H1 (cell line): ENCODE data around the gene MCM3. TPM values are rescaled to one million over a fixed set of nuclear protein-coding genes. Genes with fewer than 3 reads are reported as not detected.

ENCODE experiments used
- CTCF ChIA-PET: fragments of 300-600 bp; sonication (Branson Sonifier 250); formaldehyde crosslinking; loops from one replicate; lab custom pipeline; 2021; ENCODE audit not compliant: partially characterized antibody; lab: Charles Lee
- POLR2A ChIA-PET: fragments of 300-600 bp; sonication (Branson Sonifier 250); formaldehyde crosslinking; loops from one replicate; lab custom pipeline; 2021; ENCODE audit warnings: inconsistent platforms; ENCODE audit not compliant: partially characterized antibody; lab: Charles Lee
- DNase-seq, 2 experiments: peaks; one replicate each; pipeline versions ENCODE4 v3.0.0 to v3.0.0-alpha.2; 2010 to 2022; ENCODE audit warnings: low spot score in 2 of 2, low read depth in 1 of 2, mixed read lengths in 1 of 2
- FAIRE-seq: peaks from 2 replicates; lab custom pipeline; 2011; peaks lifted over from hg19 to GRCh38; lab: Jason Lieb, UNC
- H2AFZ ChIP-seq: 2 replicates; pipeline ENCODE4 v1.8.1; 2012; ENCODE audit warnings: low read length, inconsistent platforms
- H2AK5ac ChIP-seq: 2 replicates; pipeline ENCODE4 v1.6.1; 2013; ENCODE audit warnings: low read depth, low read length
- H2BK120ac ChIP-seq: replicated peaks from 2 replicates; pipeline ENCODE3; 2013; ENCODE audit warnings: low read depth, low read length, inconsistent platforms
- H2BK12ac ChIP-seq: 2 replicates; pipeline ENCODE4 v1.6.1; 2013; ENCODE audit warnings: low read depth, low read length
- H2BK15ac ChIP-seq: 2 replicates; pipeline ENCODE4 v1.6.1; 2013; ENCODE audit warnings: low read length
- H2BK20ac ChIP-seq: 2 replicates; pipeline ENCODE4 v1.6.1; 2013; ENCODE audit warnings: low read length
- H2BK5ac ChIP-seq: 2 replicates; pipeline ENCODE4 v1.6.1; 2013; ENCODE audit warnings: low read depth, low read length
- H3K14ac ChIP-seq: 2 replicates; pipeline ENCODE4 v1.6.1; 2013; ENCODE audit warnings: inconsistent platforms; ENCODE audit not compliant: insufficient read length
- H3K18ac ChIP-seq: 2 replicates; pipeline ENCODE4 v1.6.1; 2013; ENCODE audit warnings: low read length; ENCODE audit errors: extremely low read depth
- H3K23ac ChIP-seq: 2 replicates; pipeline ENCODE4 v1.6.1; 2013; ENCODE audit warnings: inconsistent platforms; ENCODE audit not compliant: insufficient read length
- H3K23me2 ChIP-seq: 2 replicates; pipeline ENCODE4 v1.6.1; 2013; ENCODE audit warnings: low read depth, low read length
- H3K27ac ChIP-seq: 2 replicates; pipeline ENCODE4 v1.6.1; 2011; ENCODE audit warnings: low read depth, low read length, inconsistent platforms
- H3K27me3 ChIP-seq, 4 experiments: replicated peaks in 1 of 4; 1 replicate in 1 of 4; 2 replicates in 3 of 4; pipeline versions ENCODE4 v1.6.1 to v1.8.1; 2011 to 2013; ENCODE audit warnings: low read length in 3 of 4, mild to moderate bottlenecking in 3 of 4, inconsistent platforms in 2 of 4, mixed read lengths in 2 of 4, moderate library complexity in 1 of 4; ENCODE audit not compliant: control insufficient read depth in 3 of 4, insufficient read depth in 3 of 4; ENCODE audit errors: extremely low read depth in 1 of 4
- H3K36me3 ChIP-seq, 4 experiments: 2 replicates each; pipeline versions ENCODE4 v1.6.1 to v1.8.1; 2011 to 2013; ENCODE audit warnings: mild to moderate bottlenecking in 4 of 4, low read length in 3 of 4, moderate library complexity in 2 of 4, control low read depth in 1 of 4, inconsistent platforms in 1 of 4; ENCODE audit not compliant: insufficient read depth in 4 of 4, control insufficient read depth in 2 of 4
- H3K4ac ChIP-seq: replicated peaks from 2 replicates; pipeline ENCODE3; 2013; ENCODE audit warnings: low read length, low read depth, mixed read lengths, inconsistent platforms; ENCODE audit not compliant: insufficient read length
- H3K4me1 ChIP-seq, 4 experiments: replicated peaks in 1 of 4; 1 replicate in 1 of 4; 2 replicates in 3 of 4; pipeline versions ENCODE4 v1.6.1 to v1.8.1; 2011 to 2013; ENCODE audit warnings: low read length in 3 of 4, inconsistent platforms in 2 of 4, mixed read lengths in 1 of 4; ENCODE audit not compliant: insufficient read depth in 4 of 4, control insufficient read depth in 3 of 4
- H3K4me2 ChIP-seq, 2 experiments: 2 replicates each; pipeline versions ENCODE4 v1.6.1 to v1.8.1; 2011 to 2013; ENCODE audit warnings: low read depth in 2 of 2, low read length in 2 of 2, control low read depth in 1 of 2, inconsistent platforms in 1 of 2, mild to moderate bottlenecking in 1 of 2; ENCODE audit not compliant: insufficient read depth in 1 of 2
- H3K4me3 ChIP-seq, 4 experiments: fragments of 200-600, 300-600 bp in 1 of 4; sonication (generic), shearing (Covaris generic), sonication (Bioruptor Twin) in 1 of 4; 2 replicates each; pipeline versions ENCODE4 v1.5.1 to v1.8.1; 2011 to 2016; ENCODE audit warnings: low read length in 4 of 4, low read depth in 3 of 4, control low read depth in 2 of 4, inconsistent platforms in 2 of 4, mild to moderate bottlenecking in 2 of 4, mixed read lengths in 1 of 4, moderate library complexity in 1 of 4; ENCODE audit not compliant: insufficient read depth in 2 of 4; ENCODE audit errors: extremely low read depth in 1 of 4
- H3K56ac ChIP-seq: replicated peaks from 2 replicates; pipeline ENCODE3; 2013; ENCODE audit warnings: low read depth, mild to moderate bottlenecking, mixed read lengths, low read length, inconsistent platforms; ENCODE audit not compliant: insufficient read length
- H3K79me1 ChIP-seq: 2 replicates; pipeline ENCODE4 v1.6.1; 2013; ENCODE audit warnings: low read depth, low read length, control low read depth
- H3K79me2 ChIP-seq, 2 experiments: 2 replicates each; pipeline versions ENCODE4 v1.6.1 to v1.8.1; 2012 to 2013; ENCODE audit warnings: low read length in 2 of 2, mild to moderate bottlenecking in 2 of 2, inconsistent platforms in 1 of 2; ENCODE audit not compliant: insufficient read depth in 2 of 2, control insufficient read depth in 1 of 2
- H3K9ac ChIP-seq, 4 experiments: replicated peaks in 1 of 4; 1 replicate in 1 of 4; 2 replicates in 3 of 4; pipeline versions ENCODE4 v1.6.1 to v1.8.1; 2011 to 2013; ENCODE audit warnings: low read depth in 3 of 4, low read length in 3 of 4, control low read depth in 2 of 4, mild to moderate bottlenecking in 2 of 4, moderate library complexity in 2 of 4, inconsistent platforms in 1 of 4; ENCODE audit errors: extremely low read depth in 1 of 4
- H3K9me3 ChIP-seq, 2 experiments: 2 replicates each; pipeline versions ENCODE4 v1.6.1 to v1.8.1; 2012 to 2013; ENCODE audit warnings: mild to moderate bottlenecking in 2 of 2, moderate library complexity in 2 of 2, control low read depth in 1 of 2, inconsistent platforms in 1 of 2, low read depth in 1 of 2, low read length in 1 of 2, mixed read lengths in 1 of 2; ENCODE audit not compliant: insufficient read depth in 2 of 2
- H4K20me1 ChIP-seq, 2 experiments: replicated peaks in 1 of 2; 2 replicates each; pipeline versions ENCODE3 to v1.8.1; 2011 to 2013; ENCODE audit warnings: inconsistent platforms in 2 of 2, low read length in 2 of 2, mild to moderate bottlenecking in 1 of 2; ENCODE audit not compliant: insufficient read depth in 2 of 2, control insufficient read depth in 1 of 2
- H4K5ac ChIP-seq: 2 replicates; pipeline ENCODE4 v1.6.1; 2013; ENCODE audit warnings: low read length, low read depth, mixed read lengths, inconsistent platforms; ENCODE audit not compliant: insufficient read length
- H4K8ac ChIP-seq: 2 replicates; pipeline ENCODE4 v1.8.0; 2013; ENCODE audit warnings: mild to moderate bottlenecking, moderate library complexity, low read length, inconsistent platforms; ENCODE audit not compliant: insufficient read depth; ENCODE audit errors: extremely low read depth
- H4K91ac ChIP-seq: replicated peaks from 2 replicates; pipeline ENCODE3; 2013; ENCODE audit warnings: low read length, mixed read lengths, inconsistent platforms; ENCODE audit not compliant: insufficient read length
- BACH1 ChIP-seq: IDR thresholded peaks from 2 replicates; pipeline ENCODE4 v1.6.1; 2012; ENCODE audit warnings: low read length, improper control_type of control experiment
- BRCA1 ChIP-seq: IDR thresholded peaks from 2 replicates; pipeline ENCODE4 v1.6.1; 2012; ENCODE audit warnings: low read depth, low read length, improper control_type of control experiment
- CHD1 ChIP-seq: IDR thresholded peaks from 2 replicates; pipeline ENCODE4 v1.6.1; 2012; ENCODE audit warnings: low read depth, low read length, improper control_type of control experiment
- JUN ChIP-seq: IDR thresholded peaks from 2 replicates; pipeline ENCODE4 v1.6.1; 2011; ENCODE audit warnings: low read depth, mild to moderate bottlenecking, improper control_type of control experiment, low read length
- JUND ChIP-seq: IDR thresholded peaks from 2 replicates; pipeline ENCODE4 v1.6.1; 2011; ENCODE audit warnings: mild to moderate bottlenecking, improper control_type of control experiment, low read length
- POU5F1 ChIP-seq: IDR thresholded peaks from 2 replicates; pipeline ENCODE4 v1.6.1; 2011; ENCODE audit warnings: low read depth, mild to moderate bottlenecking, low read length, moderate library complexity
- SAP30 ChIP-seq: fragments of 300-600 bp; sonication (generic); IDR thresholded peaks from 2 replicates; pipeline ENCODE4 v1.7.1; 2012; ENCODE audit warnings: low read length, moderate library complexity, mild to moderate bottlenecking, inconsistent platforms; ENCODE audit not compliant: insufficient read depth, insufficient replicate concordance
- TAF1 ChIP-seq: IDR thresholded peaks from 2 replicates; pipeline ENCODE4 v1.6.1; 2011; ENCODE audit warnings: mild to moderate bottlenecking, low read depth, low read length
- WGBS, 2 experiments: shearing (Covaris generic) in 1 of 2; methylation state at CpG; one replicate each; pipeline versions ENCODE4 v1.1.6 to v1.1.7; 2013 to 2015; ENCODE audit warnings: low lambda C conversion rate in 2 of 2, mixed read lengths in 2 of 2, inconsistent platforms in 1 of 2, low coverage in 1 of 2, missing lambda C conversion rate in 1 of 2; ENCODE audit not compliant: insufficient replicate concordance in 2 of 2, insufficient coverage in 1 of 2, insufficient read length in 1 of 2; ENCODE audit errors: extremely low coverage in 1 of 2, missing lambda C conversion rate in 1 of 2; 5-methylcytosine and 5-hydroxymethylcytosine counted together
- polyA plus RNA-seq, 7 experiments: library from polyadenylated mRNA; depleted of rRNA in 3 of 7; stranded (reverse) in 5 of 7; unstranded in 2 of 7; fragments of >200 nt in 5 of 7; fragments of 200-250 nt in 2 of 7; gene quantifications; 1 replicate in 5 of 7; 2 replicates in 1 of 7; 4 replicates in 1 of 7; pipeline versions ENCODE4 v1.2.1 to v1.2.3, GENCODE V29; 2011 to 2013; ENCODE audit warnings: missing spikeins in 2 of 7, mixed read lengths in 2 of 7
- total RNA-seq: library from RNA; stranded (reverse); fragmentation: NEBNext Ultra II Directional; extraction: Animal tissue kit (Norgen Biotek cat#: 25700); gene quantifications from 2 replicates; pipeline ENCODE4 v1.2.1, GENCODE V29; 2021
- TF ChIP-seq, protein P1 (sequence below), 3 experiments: IDR thresholded peaks; 1 replicate in 2 of 3; 2 replicates in 1 of 3; pipeline versions ENCODE4 v1.5.1 to v1.6.1; 2011; ENCODE audit warnings: low read length in 3 of 3, mild to moderate bottlenecking in 3 of 3, inconsistent platforms in 2 of 3, low read depth in 1 of 3, moderate library complexity in 1 of 3; ENCODE audit not compliant: insufficient read depth in 1 of 3; ENCODE audit errors: control extremely low read depth in 1 of 3

MCM3 gene
- total and polyA plus RNA-seq, 2 of the 8 experiments (the other 6 are each of a cell fraction or from before 2014, with no cell fraction given) = 275 to 293 TPM

DNA sequence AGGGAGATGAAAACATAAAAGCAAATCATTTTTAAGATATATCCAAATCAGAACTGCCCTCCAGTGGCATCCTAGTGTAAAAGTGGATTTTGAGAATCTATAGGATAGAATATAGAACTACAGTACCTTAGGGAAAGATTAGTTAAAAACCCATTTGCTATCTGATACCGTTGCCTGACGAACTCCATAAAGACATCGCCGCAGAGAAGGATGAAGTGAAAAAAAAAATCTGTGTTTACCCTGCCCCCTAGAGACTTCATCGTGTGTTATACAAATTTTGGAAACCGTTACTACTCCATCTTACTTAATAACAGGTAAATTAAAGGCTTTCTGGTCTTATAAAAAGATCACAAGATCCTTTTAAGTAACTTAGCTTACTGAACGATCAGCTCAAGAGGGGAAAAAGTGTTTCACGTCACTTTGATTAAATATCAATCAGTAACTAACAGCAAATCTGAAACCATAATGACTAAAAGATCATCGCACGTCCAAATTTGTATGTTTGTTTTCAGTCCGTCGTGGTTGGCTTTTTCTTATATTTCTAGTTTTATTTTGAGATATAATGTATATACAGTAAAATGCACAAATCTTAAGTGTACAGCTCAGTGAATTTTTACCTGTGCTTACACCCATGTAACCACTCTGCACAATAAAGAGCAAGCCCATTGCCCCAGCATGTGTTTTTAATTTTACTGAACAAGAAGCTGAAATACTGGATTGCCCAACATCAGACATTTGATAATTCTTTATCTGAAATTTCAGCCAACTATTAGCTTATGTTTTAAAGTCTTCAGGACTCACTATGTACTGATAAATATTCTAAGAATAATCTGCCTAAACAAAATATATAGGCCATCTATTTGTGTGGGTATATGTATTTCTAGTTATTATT, 881 bp upstream of the MCM3 start:
- Histone ChIP-seq H2BK5ac (no peak overlapping the region), H3K23ac (no peak overlapping the region), H4K8ac (no peak overlapping the region), H3K9me3 (no peaks in the 10 kb centered on the region), H2AFZ (peak overlapping the region; percentile 57; the same call in 1 of the 2 replicates), H2BK12ac (no peak overlapping the region), H3K14ac (no peak overlapping the region), H2BK15ac (no peak overlapping the region), H4K91ac (no peak overlapping the region), H3K9ac (peak overlapping the region in 3 of 4 experiments; percentile 0 to 89 (median 9); a peak in 2 of 7 replicates), H3K4me1 (peaks cover 0 to 5% (median 2%) of the 10 kb centered on the region in 4 experiments; a peak in 4 of 7 replicates), H3K79me1 (peaks cover 6% of the 10 kb centered on the region; the same call in 1 of the 2 replicates), H3K4ac (no peak overlapping the region), H3K23me2 (no peaks in the 10 kb centered on the region), H2BK20ac (no peak overlapping the region), H3K27ac (no peak overlapping the region), H4K5ac (peak overlapping the region; percentile 57), H3K27me3 (no peaks in the 10 kb centered on the region), H4K20me1 (peaks cover 4 to 9% of the 10 kb centered on the region in 2 experiments), H3K79me2 (peaks cover 9 to 38% of the 10 kb centered on the region in 2 experiments), H3K4me2 (peak overlapping the region; percentile 67 to 74), H2BK120ac (no peak overlapping the region), H3K36me3 (peaks cover 18 to 29% (median 25%) of the 10 kb centered on the region in 4 experiments), H2AK5ac (no peak overlapping the region), H3K4me3 (peak overlapping the region; percentile 42 to 98 (median 58)), H3K18ac (no peak overlapping the region), H3K56ac (no peak overlapping the region)
- no peak for FAIRE-seq
- CTCF ChIA-PET = interaction anchor here (0.8 to 12.5 kb wide), 27 partner anchors 9 to 377 kb away, joined by 3 to 175 read pairs (median 6); no protein-coding TSS in a partner anchor
- no peak for DNase-seq
- 36% methylated on average over 12 of the region's 12 CpGs; no CpG with 5 or more reads in 1 of the 2 experiments for WGBS, 2 experiments
- POLR2A ChIA-PET = interaction anchor here (0.6 to 6.0 kb wide), 29 partner anchors 8 to 386 kb away, joined by 3 to 87 read pairs (median 3); partner anchors contain the start of genes EFHC1 and PAQR8
- TF ChIP-seq SAP30 = no peak
- TF ChIP-seq POU5F1 = no peak
- TF ChIP-seq JUND = no peak
- TF ChIP-seq, protein P1, sequence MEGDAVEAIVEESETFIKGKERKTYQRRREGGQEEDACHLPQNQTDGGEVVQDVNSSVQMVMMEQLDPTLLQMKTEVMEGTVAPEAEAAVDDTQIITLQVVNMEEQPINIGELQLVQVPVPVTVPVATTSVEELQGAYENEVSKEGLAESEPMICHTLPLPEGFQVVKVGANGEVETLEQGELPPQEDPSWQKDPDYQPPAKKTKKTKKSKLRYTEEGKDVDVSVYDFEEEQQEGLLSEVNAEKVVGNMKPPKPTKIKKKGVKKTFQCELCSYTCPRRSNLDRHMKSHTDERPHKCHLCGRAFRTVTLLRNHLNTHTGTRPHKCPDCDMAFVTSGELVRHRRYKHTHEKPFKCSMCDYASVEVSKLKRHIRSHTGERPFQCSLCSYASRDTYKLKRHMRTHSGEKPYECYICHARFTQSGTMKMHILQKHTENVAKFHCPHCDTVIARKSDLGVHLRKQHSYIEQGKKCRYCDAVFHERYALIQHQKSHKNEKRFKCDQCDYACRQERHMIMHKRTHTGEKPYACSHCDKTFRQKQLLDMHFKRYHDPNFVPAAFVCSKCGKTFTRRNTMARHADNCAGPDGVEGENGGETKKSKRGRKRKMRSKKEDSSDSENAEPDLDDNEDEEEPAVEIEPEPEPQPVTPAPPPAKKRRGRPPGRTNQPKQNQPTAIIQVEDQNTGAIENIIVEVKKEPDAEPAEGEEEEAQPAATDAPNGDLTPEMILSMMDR (IDR thresholded peaks at IDR 0.05; ENCODE audit: control extremely low read depth in 1 of 3, insufficient read depth in 1 of 3, low read depth in 1 of 3, low read length in 3 of 3) = no peak
- no peak for TF ChIP-seq TAF1
- TF ChIP-seq BRCA1 = no peak
- TF ChIP-seq BACH1 = no peak
- TF ChIP-seq CHD1 = no peak
- TF ChIP-seq JUN = no peak
